RWPE1 (cell line): ENCODE data around the gene C2orf66.

Experiments used
- CTCF ChIA-PET: fragments of 350-600 bp; sonication (Branson Sonifier 250); formaldehyde crosslinking; extraction: SDS; loops from one replicate; lab custom pipeline; 2021; lab: Yijun Ruan, JAX
- POLR2A ChIA-PET: fragments of 400-600 bp; formaldehyde crosslinking; extraction: SDS; loops from one replicate; lab custom pipeline; 2020; ENCODE audit warnings: antibody characterized with exemption; ENCODE audit not compliant: low non-redundant PET; lab: Yijun Ruan, JAX
- DNase-seq: peaks from one replicate; pipeline ENCODE4 v3.0.0; 2012; ENCODE audit warnings: low spot score
- H3K27ac ChIP-seq: fragments of 450-650 bp; 2 replicates; pipeline ENCODE4 v1.5.1; 2017
- TF ChIP-seq, protein P1 (sequence below): fragments of 450-650 bp; conservative IDR thresholded peaks from 2 replicates; pipeline ENCODE4 v1.5.1; 2017; ENCODE audit warnings: low read depth, mild to moderate bottlenecking

The C2orf66 gene

DNA sequence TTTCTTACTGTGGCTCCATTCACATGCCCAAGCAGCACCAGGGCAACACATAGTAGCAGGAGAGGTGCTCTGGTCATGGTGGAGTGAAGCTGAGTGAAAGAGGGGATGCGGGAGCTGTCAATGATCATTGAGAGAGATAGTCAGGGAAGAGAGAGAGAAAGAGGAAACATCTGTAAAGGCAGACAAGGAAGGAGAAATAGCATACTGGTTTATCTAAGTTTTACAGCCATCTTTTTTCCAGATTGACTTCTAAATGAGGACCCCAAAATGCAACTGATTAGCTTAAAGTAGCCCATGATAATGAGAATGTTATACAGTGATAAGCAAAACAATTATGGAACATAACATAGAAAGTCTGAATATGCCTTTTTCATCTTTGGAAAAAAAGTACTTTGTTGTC, at the start of gene C2orf66:
Gene C2orf66, minus strand, starts transcription at position 96 of the 400 bp plus-strand sequence. Its CDS starts 19 bp downstream, at position 77.
- ChIA-PET CTCF (no interaction called here), POLR2A (no interaction called here)
- TF ChIP-seq, protein P1, sequence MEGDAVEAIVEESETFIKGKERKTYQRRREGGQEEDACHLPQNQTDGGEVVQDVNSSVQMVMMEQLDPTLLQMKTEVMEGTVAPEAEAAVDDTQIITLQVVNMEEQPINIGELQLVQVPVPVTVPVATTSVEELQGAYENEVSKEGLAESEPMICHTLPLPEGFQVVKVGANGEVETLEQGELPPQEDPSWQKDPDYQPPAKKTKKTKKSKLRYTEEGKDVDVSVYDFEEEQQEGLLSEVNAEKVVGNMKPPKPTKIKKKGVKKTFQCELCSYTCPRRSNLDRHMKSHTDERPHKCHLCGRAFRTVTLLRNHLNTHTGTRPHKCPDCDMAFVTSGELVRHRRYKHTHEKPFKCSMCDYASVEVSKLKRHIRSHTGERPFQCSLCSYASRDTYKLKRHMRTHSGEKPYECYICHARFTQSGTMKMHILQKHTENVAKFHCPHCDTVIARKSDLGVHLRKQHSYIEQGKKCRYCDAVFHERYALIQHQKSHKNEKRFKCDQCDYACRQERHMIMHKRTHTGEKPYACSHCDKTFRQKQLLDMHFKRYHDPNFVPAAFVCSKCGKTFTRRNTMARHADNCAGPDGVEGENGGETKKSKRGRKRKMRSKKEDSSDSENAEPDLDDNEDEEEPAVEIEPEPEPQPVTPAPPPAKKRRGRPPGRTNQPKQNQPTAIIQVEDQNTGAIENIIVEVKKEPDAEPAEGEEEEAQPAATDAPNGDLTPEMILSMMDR, result no peak

DNA sequence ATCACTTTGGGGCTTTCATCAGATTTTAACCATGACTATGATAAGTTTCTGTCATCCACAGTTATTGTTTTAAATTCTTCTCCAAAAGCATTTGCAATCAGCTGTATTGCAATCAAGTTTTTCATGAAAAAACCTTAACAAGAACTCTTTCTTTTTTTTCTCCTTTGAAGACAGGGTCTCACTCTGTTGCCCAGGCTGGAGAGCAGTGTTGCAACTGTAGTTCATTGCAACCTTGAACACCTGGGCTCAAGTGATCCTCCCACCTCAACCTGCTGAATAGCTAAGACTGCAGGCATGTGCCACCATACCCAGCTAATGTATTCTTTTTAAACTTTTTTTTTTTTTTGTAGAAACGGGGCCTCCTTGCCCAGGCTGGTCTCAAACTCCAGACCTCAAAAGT, 45.5 kb upstream of the C2orf66 start:
- H3K27ac ChIP-seq, result no peak overlapping the region
- POLR2A ChIA-PET, result no interaction called here
- CTCF ChIA-PET, result no interaction called here
- TF ChIP-seq, protein P1, result no peak
- DNase-seq, result no peak

More for the DNA sequence above, at the start of gene C2orf66:
- DNase-seq, result no peak
- H3K27ac ChIP-seq, result no peak within 1 kb of the TSS

DNA sequence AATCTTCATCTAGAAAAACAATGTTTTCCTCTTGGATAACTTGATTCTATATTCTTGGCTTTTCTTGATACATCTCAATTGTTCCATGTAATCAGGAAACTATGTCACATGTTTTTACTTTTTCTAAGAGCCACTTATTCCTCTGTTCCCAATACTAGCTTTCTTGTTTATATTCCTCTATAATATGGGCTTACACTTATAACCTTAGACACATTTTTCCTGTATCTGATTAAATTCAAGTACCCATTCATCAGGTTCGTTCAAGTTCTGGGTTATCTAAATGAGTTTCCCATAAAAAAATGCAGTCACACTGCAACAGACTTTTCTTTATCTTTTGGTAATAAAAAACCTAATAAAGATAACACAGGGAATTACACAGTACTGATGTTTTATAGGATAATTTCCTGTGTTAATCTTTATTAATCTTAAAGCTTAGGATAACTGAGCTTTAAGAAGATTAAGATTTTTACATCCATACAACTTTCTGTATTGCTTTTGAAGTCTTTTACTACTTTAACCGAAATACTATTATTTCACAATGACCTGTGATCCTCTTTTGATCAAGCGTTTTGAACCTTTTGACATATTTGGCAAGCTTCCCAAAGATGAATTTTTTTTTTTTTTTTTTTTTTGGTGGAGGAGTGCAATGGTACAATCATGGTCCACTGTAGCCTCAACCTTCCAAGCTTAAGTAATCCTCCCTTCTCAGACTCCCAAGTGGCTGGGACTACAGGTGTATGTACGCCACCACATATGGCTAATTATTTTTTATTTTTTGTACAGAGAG, 44.3 kb upstream of the C2orf66 start:
- H3K27ac ChIP-seq, result no peak overlapping the region
- DNase-seq, result no peak
- POLR2A ChIA-PET, result no interaction called here
- TF ChIP-seq, protein P1, result no peak
- CTCF ChIA-PET, result no interaction called here

DNA sequence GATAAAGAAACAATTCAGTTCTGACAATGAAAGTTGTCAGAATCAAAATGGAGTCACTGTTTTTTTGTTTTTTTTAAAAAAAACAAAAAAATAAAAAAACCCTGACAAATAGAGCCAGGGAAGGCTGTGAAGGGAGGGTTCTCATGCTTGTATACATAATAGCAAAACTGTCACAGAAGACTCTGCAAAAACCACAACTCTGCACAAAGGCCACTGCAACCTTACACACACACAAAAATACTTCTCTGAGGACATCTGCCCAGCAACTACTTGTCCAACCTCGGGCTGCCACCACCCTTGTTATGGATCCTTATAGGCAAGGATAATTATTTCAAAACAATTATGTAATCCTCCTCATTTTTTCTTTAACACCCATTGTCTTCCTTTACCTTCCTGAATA, 41.9 kb upstream of the C2orf66 start:
- DNase-seq, result no peak
- TF ChIP-seq, protein P1, result no peak
- H3K27ac ChIP-seq, result no peak overlapping the region
- ChIA-PET CTCF (no interaction called here), POLR2A (no interaction called here)

DNA sequence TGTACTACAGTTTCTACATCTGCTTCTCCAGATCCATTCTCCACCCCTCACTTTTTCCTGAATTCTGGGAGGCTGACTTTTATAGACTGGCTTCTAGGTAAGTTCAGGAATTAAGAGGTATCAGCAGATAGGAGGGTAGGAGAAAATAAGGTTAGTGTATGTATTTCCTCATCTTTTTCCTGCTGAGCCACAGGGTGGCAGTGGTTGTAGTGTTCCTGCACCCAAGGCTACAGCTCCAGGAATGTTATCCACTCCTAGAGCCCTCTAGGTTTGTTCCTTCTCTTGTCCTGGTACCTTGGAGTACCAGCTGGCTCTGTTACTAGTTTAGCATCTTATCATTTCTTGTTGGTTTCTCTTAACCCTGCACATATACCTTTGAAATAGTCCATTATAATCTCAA, 40.7 kb upstream of the C2orf66 start:
- DNase-seq, result peak; percentile 4
- no peak overlapping the region for H3K27ac ChIP-seq
- ChIA-PET POLR2A (no interaction called here), CTCF (interaction anchor here (0.6 to 0.8 kb wide), 3 partner anchors 22 to 532 kb away, joined by 3 to 4 read pairs (median 3); no protein-coding TSS in a partner anchor)
- TF ChIP-seq, protein P1, result no peak

- H3K27ac ChIP-seq, result no peak overlapping the region
- TF ChIP-seq, protein P1, result no peak
- no peak for DNase-seq
- CTCF ChIA-PET, result interaction anchor here (0.6 kb wide), 1 partner anchor 981 kb away, joined by 3 read pairs; no protein-coding TSS in a partner anchor
- POLR2A ChIA-PET, result no interaction called here
Observed at GRCh38 chr2:196846295-196846694, 37.1 kb upstream of the C2orf66 start.
